ENCODE measurements around the gene SPOCK1.

Gene SPOCK1

DNA sequence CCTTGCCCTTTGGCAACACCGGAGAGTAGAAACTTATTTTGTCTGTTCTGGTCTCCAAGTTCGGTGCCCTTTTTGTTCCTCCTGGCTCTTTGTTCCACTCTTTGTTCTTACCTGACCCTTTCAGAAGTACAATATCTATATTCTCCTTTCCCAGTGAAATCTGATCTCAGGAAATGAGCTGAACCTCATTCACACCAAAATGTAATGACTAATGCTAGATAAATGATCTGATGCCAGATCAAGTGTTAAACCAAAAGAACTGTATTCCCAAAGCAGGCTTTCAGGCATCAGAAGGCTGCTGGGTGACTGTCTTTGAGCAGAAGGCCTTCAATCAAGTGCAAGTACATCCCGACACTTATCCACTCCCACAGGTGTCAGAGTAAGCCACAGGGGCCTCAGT lies 156.4 kb downstream of the SPOCK1 start:
- TF ChIP-seq, protein P1, sequence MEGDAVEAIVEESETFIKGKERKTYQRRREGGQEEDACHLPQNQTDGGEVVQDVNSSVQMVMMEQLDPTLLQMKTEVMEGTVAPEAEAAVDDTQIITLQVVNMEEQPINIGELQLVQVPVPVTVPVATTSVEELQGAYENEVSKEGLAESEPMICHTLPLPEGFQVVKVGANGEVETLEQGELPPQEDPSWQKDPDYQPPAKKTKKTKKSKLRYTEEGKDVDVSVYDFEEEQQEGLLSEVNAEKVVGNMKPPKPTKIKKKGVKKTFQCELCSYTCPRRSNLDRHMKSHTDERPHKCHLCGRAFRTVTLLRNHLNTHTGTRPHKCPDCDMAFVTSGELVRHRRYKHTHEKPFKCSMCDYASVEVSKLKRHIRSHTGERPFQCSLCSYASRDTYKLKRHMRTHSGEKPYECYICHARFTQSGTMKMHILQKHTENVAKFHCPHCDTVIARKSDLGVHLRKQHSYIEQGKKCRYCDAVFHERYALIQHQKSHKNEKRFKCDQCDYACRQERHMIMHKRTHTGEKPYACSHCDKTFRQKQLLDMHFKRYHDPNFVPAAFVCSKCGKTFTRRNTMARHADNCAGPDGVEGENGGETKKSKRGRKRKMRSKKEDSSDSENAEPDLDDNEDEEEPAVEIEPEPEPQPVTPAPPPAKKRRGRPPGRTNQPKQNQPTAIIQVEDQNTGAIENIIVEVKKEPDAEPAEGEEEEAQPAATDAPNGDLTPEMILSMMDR (IDR thresholded peaks at IDR 0.05; ENCODE audit: borderline replicate concordance, insufficient read depth, low read depth, low read length) = no peak
- H3K4me3 ChIP-seq (ENCODE audit: low read depth, low read length) = no peak overlapping the region

DNA sequence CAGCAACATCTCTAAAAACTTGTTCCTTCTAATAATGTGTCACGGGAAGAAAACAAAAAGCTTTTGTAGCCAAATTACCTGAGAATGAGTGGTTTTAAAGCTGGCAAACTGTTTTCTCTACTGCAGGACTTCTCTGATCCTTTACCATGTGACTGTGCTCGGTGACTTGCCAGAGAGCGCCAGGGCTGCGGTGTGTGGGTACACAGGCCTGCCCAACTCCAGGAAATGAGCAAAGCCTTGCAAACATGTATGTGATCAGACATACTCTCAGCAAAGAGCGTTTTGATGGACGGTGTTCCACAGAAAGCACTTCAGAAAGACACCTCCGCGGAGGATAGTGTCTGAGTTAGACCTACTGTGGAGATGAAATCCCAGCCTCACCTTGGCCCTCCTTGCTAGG lies 157.3 kb downstream of the SPOCK1 start:
- H3K4me3 ChIP-seq (ENCODE audit: low read depth, low read length) = no peak overlapping the region
- TF ChIP-seq, protein P1 (IDR thresholded peaks at IDR 0.05; ENCODE audit: borderline replicate concordance, insufficient read depth, low read depth, low read length) = no peak

DNA sequence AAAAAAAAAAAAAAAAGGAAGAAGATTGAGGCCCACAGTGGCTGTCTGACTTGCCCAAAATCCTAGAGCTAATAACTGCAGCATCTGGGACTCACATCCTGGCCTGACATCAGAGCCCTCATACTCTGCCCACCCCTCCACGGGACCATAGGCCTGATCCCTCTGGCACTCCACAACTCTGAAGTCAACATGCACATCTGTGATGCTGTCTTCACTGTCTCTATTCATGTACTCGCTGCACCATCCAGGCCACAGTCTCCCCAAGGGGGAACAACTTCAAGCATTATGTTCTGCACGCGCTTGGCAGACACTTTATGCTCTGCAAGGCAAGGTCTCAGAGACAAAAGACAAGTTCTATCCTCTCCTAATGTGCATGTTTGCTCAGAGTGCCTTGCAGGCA lies 158.2 kb downstream of the SPOCK1 start:
- TF ChIP-seq, protein P1 (IDR thresholded peaks at IDR 0.05; ENCODE audit: borderline replicate concordance, insufficient read depth, low read depth, low read length) = no peak

DNA sequence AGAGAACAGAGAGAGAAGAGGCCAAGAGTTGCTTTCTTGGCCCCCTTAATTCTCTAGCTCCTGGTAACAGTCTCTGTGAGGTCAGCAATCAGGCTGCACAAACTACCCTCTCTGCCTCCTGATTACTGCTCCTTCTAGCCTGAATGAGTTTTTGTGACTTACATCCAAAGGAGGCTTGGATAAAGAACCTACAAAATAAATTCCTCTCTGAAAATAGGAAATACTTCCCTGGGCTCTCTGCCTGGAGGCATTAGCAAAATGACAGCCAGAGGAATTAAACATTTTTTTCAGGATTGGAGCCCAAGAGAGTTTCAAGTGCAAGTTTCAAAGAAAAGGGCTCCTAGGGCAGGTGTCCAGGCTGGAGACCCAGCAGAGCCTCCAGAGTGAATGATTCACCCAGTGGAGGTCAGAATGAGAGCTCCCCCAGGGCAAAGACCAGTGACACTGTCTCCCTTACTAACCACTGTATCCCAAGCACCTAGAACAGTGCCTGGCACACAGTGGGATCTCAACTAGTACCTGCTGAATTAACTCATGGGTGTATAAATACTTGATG lies 162.5 kb downstream of the SPOCK1 start:
- no peak overlapping the region for H3K4me3 ChIP-seq (ENCODE audit: low read depth, low read length)
- TF ChIP-seq, protein P1 (IDR thresholded peaks at IDR 0.05; ENCODE audit: borderline replicate concordance, insufficient read depth, low read depth, low read length) = no peak

More for the DNA sequence above, 158.2 kb downstream of the SPOCK1 start:
- no peak overlapping the region for H3K4me3 ChIP-seq (ENCODE audit: low read depth, low read length)

DNA sequence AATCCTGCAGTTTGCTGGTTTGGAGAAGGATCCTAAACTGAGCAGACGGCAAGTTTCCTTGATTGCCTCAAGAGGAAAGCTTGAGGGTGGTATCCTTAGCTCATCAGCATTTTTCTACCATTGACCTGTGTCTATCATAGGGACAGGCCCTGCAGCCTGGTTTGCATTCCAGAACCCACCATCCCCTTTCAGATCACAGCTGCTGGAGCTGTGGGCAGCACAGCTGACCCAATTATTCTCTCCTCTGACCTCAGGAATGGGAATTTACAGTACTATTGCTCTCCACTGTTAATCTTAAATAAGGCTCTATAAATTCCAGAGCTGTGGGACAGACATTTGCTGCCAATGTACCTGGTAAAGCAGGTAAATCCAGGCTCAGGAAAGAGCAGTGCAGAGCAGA lies 163.0 kb downstream of the SPOCK1 start:
- TF ChIP-seq, protein P1 (IDR thresholded peaks at IDR 0.05; ENCODE audit: borderline replicate concordance, insufficient read depth, low read depth, low read length) = no peak
- H3K4me3 ChIP-seq (ENCODE audit: low read depth, low read length) = no peak overlapping the region

DNA sequence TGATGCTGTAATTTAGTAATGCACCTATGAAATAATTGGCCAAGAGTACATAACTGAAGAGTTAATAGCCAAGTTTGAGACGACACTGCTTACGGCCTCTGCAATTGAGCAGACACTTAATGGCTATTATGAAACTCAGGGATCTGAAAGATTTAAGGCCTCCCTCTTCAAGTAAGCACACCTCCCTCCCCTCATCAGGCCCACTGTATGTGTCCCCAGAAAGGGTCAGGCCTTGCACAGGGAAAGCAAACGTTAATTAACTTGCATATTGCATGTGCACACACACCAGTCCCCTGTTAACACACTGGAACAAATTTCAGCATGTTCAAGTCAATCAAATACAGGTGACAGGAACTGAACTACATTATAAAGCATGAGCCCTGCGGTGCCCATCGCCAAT lies 163.6 kb downstream of the SPOCK1 start:
- TF ChIP-seq, protein P1 (IDR thresholded peaks at IDR 0.05; ENCODE audit: borderline replicate concordance, insufficient read depth, low read depth, low read length) = no peak
- H3K4me3 ChIP-seq (ENCODE audit: low read depth, low read length) = no peak overlapping the region

DNA sequence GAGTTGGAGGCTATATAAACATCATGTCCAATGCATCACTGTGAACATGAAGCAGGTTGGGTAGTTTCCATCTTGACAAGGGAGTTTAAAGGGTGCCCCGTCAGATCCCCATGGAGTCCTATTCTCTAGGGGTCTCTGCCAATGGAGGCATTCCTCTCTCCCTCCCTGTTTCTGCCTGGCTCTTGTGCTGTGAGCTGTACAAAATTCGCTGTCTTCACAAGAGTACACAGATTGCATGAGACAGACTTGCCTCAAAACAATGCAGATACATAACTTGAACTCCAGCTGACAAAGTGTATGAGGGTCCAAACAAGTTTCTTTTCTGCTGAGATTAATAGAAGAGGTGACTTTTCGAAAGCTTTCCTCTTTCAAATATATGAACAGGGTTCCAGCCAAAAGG lies 165.2 kb downstream of the SPOCK1 start:
- no peak overlapping the region for H3K4me3 ChIP-seq (ENCODE audit: low read depth, low read length)
- TF ChIP-seq, protein P1 (IDR thresholded peaks at IDR 0.05; ENCODE audit: borderline replicate concordance, insufficient read depth, low read depth, low read length) = no peak

All from GM12875 (cell line).